T-helper 9 cell (primary cell): ENCODE measurements around the gene SLC35A4.
"Not testable (repeated sequence)": the region's sequence is repeated elsewhere in the genome, so short reads cannot be mapped to it uniquely, and the experiment has no call there.

Experiments used
- DNase-seq: peaks from one replicate; pipeline ENCODE4 v3.0.0-alpha.2; 2020

The SLC35A4 gene

DNA sequence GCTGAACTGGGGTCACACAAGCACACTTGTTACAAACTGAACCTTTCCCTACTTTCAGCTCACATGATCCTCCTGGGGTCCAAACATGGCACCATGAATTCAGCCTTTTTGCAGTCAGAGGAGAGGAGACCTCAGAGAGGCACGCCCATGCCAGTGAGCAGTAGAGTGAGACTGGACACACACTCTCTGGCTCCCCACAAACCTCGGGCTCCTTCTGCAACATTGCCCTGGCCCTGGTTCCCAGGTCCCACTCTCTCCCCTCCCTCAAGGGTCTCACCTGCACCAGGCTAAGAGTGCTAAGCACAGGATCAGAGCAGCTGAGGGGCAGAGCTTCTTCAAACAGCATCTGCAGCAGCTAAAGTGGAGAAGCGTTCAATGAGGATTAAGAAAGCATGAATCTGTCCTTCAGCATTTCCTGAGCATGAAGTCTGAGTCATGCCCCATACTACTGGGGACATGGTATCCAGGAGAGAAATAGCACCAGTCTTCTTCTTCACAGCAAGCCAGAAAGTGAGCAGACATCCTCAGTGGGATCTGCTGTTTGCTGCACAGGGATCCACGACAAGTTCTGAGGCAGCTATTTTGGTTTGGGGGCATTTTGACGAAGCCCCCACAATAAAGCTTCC lies 27.2 kb downstream of the SLC35A4 start:
- no peak for DNase-seq

- not testable (repeated sequence) for DNase-seq
These were observed 28.4 kb downstream of the SLC35A4 start for GRCh38 chr5:140593070-140593469.

GRCh38 chr5:140594169-140594568 lies 29.5 kb downstream of the SLC35A4 start:
- DNase-seq, result no peak

DNA sequence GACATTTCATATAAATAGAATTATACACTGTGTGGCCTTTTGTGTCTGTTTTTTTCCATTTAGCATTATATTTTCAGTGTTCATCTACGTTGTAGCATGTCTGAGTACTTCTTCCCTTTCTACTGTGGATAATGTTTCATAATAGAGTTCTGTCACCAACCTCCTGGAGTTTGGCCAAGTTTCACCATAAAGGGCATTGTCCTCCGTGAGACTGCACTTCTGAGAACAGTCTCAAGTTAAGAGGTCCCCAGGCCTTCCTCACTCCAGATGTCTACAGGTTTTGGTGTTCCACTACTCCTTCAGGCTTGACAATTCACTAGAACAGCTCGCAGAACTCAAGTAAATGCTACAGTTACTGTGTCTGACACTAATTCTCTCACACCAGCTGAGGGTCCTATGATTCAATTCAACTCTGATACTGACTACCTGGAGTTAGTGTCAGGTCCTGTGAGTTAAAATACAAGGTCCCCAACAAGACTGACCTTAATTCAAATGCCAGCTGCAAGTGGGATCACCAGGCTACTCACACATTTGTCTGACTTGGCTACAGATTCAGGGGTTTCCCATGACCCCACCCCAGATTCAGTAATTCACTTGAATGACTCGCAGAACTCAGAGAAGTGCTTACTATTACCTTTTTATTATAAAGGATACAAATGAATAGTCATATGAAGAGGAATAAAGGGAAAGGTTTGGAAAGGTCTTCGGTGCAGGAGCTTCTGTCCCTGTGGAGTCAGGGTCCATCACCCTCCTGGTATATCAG lies 31.1 kb downstream of the SLC35A4 start:
- DNase-seq, result no peak

GRCh38 chr5:140596321-140596741 lies 31.7 kb downstream of the SLC35A4 start:
- DNase-seq, result no peak

- DNase-seq, result no peak
These were observed 34.2 kb downstream of the SLC35A4 start for GRCh38 chr5:140598836-140599235.

DNA sequence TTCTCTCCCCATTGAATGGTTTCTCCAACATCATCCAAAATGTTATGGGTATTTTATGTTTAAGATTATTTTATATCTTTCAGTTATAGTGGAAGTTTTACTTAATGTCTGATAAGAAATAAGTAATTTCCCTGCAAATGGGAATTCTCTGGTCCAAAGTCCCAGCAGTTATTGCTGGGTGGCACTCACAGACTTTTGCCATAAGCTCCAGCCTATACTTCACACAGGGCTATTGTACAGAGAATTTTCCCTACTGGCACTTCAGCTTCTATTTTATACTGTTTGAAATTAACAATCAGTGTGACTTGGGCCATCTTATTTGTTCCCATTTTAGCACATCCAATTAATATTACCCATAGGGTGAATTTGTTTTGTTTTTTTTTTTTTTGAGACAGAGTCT lies 35.5 kb downstream of the SLC35A4 start:
- no peak for DNase-seq

- no peak for DNase-seq
These were observed 37.5 kb downstream of the SLC35A4 start for GRCh38 chr5:140602147-140602546.

DNA sequence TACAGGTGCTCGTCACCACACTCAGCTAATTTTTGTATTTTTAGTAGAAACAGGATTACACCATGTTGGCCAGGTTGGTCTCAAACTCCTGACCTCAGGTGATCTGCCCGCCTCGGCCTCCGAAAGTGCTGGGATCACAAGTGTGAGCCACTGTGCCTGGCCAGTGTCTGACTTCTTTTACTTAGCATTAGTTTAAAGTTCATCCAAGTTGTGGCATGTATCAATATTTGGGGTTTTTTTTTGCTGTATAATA lies 38.7 kb downstream of the SLC35A4 start:
- DNase-seq, result not testable (repeated sequence)

- DNase-seq, result no peak
These were observed 39.1 kb downstream of the SLC35A4 start for GRCh38 chr5:140603734-140604133.

DNA sequence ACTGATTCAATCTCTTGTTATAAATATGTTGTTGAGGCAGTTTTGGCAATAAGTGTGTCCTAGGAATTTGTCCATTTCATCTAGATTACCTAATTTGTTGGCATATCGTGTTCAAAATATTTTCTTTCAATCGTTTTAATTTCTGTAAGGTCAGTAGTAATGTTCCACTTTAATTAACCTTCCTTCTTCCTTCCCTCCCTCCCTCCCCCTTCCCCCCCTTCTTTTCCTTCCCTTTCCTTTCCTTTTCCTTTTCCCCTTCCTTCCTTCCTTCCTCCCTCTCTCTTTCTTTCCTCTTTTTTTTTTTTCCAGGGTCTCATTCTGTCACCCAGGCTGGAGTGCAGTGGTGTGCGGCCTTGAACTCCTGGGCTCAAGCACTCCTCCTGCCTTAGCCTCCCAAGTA lies 41.3 kb downstream of the SLC35A4 start:
- DNase-seq, result no peak

GRCh38 chr5:140607031-140607430 lies 42.4 kb downstream of the SLC35A4 start:
- DNase-seq, result no peak

GRCh38 chr5:140608722-140609121 lies 44.1 kb downstream of the SLC35A4 start:
- no peak for DNase-seq

GRCh38 chr5:140609126-140609525 lies 44.5 kb downstream of the SLC35A4 start:
- no peak for DNase-seq

DNA sequence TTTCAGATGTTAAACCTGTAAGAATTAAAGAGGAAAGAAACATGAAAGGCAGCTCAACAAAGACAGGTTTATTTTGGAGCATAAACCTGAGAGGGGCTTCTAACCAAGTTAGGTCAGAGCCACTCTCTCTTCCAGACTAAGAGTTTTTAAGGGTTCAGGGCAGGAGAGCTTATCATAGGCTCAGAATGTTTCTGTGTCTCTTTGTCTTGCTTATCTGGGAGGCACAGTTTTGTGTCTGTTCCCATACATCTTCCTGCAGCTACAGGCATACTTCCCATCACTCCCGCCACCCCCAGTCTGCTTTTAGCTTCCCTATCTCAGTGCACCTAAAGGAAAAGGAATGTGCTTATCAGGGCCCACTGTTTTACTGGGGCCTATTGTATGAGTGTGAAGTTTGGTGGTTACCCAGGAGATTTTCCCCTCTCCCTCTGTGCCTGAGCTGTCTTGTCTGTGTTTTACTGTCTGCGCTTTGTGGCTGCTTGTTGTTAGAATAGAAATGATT lies 46.4 kb downstream of the SLC35A4 start:
- DNase-seq, result no peak
